NCI-H345 (cell line): Measurements from ENCODE around the gene APCDD1L.

Experiments used
- DNase-seq: peaks from one replicate; lab custom pipeline; 2025; lab: John Stamatoyannopoulos, UW

Gene APCDD1L

DNA sequence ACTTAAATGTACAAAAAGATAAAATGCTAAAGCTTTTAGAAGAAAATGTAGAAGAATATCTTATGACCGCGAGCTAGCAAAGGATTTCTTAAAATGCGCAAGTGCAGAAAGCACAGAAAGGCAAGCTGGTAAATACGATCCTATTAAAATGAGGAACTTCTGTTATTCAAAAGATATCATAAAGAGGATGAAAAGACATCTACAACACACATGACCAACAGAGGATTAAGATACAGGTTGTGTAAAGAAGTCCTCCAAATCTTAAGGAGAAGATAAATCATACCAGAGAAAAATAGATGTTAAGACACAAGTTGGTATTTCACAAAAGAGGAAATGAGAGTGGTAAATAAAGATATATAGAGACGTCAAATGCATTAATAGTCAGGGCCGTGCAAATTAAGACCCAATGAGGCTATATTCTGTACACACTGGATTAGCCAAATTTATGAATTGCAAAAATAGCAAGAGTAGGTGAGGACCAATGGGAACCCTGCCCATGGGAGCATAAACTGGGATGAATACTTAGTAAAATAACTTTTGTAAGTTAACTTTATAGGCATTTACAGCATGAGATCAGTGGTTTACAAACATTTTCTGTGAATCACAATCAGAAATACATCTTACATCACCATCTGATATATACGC, 23.0 kb downstream of the APCDD1L start:
- no peak for DNase-seq

DNA sequence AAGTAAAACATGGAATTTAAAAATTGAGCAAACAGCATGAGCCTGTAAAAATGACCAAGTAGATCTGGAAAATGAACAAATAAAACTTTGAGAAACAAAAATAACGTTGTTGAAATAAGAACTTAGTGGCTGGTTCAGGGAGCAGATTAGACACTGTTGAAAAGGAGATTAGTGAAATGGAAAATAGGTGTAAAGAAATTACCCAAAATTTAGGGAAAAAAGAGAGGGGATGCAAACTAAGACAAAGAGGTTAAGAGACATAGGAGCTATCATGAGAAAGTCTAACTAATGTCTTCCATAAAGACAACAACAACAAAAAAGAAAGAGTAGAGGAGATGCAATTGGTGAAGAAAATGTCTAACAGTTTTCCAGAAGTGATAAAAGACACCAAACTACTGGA, 29.0 kb downstream of the APCDD1L start:
- DNase-seq: no peak

DNA sequence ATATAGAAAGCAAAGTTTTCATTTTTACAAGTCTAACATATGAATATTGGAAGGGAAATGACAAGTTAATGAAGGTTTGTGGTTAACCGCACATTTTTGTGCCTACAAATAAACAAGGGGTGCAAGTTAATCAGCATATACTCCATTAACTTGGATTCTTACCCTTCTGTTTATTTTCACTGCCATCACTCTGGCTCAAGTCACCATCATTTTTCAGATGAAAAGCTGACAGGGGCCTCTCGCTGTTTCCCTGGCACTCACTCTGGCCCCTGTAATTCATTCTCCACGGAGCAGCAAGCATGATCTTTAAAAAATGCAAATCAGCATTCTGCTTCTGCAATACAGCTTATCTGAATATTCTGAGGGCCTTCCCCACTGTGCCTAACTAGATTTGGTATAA, 29.8 kb downstream of the APCDD1L start:
- no peak for DNase-seq

DNA sequence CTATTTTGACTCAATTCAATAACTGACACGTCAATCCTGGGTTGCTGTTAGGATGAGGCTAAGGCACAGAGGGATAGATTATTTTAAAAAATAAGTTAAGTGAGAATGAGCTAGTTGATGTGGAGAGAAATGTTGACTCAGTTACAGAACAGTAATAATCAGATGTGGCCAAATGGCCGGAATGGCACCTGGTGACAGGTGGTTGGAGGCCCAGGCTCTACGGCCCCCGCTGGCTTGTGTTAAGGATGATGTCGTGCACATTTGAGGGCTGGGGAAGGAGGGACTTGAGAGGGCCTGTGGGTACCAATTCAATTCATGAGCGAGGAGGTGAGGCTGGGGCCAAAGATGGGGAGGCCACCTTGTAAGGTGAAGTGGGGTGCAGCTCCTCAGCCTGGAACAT, 31.7 kb downstream of the APCDD1L start:
- DNase-seq: no peak

DNA sequence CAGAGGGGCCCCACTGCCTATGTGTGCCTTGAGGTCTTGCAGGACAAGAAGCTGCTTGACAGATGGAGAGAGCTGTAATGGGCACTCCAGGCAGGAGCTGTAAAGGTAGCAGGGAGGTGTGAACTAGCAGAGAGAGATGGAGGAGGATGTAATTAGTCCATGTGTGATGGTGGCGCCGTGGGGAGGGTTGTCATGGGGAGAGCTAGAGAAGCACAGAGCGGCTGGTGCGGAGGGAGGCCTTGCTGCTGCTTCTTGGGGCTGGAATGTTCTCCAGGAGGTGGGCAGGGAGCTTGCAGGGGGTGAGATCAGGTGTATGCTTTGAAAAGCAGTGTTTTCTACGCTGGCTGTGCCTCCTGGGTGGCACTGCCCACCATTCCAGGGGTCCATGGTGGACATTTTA, 32.1 kb downstream of the APCDD1L start:
- no peak for DNase-seq

DNA sequence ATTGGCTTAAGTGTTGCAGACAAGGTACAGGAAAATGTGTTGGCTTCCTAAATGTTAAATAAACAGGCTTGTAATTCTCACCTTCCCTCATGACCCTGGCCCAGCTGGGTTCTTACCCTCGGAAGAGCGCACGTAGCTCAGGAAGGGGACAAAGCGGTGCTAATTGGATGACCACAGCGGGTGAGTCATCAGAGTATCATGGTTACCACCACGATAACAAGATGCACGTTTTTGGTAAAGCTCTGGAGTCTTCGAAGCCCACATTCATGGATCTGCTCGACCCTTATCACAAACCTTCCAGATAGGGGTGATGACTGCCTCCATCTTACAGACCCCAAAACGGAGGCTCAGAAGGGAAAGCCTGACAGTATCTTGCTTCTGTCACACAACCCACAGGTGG, 32.8 kb downstream of the APCDD1L start:
- no peak for DNase-seq

DNA sequence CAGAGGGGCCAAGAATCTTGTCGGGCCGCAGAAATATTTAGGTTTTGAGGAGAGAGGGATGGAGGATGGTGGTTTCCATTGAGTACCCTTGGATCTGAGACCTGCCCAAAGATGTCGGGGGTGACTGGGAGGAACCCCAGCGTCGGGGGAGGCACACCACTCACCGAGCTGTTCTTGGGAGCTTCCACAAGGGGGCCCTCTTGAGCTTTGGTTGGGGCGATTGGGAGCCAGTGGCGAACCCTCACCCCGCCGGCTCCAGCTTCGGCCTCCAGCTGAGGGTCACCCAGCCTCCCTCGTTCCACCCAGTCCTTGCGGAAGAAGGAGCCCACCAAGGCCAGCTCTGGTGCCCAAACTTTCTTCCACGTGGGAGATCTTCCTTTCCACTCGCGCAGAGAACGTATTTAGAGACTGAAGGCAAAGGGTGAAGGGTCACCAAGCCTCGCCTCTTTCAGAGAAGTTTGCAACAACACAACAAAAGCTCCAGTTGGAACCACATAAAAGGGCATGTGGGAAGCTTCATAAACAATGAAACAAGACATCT, 33.6 kb downstream of the APCDD1L start:
- no peak for DNase-seq

DNA sequence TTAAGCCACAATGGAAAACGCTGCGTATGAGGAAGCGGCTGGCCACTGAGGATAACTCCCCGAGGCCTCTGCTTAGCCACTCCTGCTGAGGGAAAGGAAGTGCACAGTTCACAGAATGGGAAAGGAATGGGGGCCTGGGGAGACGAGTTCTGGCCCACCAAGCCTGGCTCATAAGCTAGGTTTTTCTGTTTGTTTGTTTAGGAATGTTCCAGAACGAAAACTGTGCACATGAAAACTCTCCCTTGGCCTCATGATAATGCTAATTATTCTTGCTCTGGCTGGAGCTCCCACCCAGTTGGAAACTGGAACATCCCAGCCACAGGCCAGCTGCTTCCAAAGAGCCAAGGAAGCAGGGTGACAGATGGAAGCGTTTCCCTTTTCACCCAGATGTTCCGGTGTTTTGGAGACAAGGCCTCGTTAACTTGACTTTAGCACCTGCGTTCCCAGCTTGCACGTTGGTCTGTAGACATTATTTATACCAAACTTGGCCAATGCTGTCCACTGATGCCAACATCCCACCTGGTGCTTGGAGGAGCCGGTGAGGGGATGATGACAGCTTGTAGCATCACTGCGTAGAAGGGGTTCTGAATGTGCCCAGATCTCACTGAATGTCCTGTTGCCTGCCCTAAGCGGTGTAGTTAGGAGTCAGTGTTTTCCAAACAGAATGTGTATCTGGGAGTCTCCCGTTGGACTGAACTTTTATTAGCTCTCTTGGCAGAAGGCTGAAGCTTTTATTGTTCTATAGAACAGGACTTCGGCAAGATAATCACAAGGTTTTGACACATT, 34.5 kb downstream of the APCDD1L start:
- no peak for DNase-seq

DNA sequence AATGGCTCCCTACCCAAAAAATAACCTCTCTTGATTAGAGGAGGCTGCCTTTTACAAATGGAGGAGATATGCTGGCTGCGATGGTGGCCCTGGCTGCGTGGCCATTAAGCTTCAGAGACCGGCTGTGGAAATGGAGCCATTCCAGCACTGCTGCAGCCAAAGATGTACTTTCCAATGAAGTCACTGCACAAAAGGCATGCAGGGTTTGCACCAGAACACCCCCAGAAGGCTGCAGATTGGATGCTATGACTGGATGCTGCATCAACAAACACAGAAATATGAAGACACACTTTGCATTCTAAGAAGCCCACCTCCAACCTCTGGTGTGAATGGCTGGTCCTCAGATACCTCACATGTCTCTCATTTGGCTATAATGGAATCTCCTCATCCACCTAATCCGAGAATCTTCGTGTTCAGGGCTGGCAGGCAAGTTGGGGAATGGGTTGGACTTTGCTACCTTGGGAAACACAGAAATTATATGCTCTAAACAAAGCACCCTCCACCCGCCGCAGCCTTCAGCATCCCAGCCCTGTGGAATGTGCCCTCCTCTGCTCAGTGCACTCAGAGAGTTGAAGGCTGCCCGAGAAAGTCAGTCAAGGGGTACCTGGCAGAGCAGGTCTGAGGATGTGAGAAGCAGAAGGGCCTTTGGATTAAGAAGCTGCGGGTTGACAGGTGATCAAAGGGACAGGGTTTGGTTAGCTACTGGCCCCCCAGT, 35.3 kb downstream of the APCDD1L start:
- no peak for DNase-seq

DNA sequence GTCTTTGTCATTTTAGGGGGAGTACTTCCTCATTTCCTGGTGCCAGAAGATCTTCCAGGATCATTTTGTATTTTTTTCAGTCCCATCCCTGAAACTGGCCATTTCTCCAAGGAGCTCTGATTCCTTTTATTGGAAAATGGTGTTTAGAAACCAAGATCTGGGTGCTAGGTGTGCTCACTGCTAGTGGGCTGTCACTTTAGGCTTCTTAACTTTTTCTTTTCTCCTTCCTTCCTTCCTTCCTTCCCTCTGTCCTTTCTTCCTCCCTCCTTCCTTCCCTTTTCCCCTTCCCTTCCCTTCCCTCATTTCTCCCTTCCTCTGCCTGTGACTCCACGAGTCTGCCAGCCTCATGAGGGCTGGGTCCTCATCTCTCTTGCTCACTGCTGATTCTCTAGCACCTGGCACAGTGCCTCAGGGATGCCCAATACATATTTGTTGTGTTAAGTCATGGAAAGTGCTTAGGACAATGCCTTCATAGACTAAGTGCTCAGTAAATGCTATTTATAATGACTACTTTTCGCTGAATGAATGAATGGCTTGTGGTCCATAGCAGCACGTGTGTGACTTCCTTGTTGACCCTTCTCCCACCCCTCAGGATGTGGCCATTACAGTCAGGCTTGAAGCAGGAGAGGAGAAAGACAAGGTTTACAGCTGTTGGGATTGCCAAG, 36.9 kb downstream of the APCDD1L start:
- no peak for DNase-seq

DNA sequence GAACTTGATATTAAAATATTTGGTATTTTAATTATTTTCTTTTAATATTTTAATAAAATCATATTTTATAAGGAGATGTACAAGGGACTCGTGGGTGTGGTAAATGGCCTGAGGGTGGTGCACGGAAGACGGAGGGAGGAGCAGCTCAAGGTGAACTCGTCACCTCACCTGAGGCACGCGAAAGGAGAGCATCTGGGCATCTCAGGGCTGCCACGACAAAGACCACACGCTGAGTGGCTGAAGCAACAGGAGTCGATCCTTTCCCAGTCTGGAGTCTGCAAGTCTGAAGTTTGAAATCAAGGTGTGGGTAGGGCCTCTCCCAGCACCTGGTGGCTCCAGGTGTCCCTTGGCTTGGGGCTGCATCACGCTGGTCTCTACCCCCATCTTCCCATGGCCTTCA, 39.7 kb downstream of the APCDD1L start:
- no peak for DNase-seq

DNA sequence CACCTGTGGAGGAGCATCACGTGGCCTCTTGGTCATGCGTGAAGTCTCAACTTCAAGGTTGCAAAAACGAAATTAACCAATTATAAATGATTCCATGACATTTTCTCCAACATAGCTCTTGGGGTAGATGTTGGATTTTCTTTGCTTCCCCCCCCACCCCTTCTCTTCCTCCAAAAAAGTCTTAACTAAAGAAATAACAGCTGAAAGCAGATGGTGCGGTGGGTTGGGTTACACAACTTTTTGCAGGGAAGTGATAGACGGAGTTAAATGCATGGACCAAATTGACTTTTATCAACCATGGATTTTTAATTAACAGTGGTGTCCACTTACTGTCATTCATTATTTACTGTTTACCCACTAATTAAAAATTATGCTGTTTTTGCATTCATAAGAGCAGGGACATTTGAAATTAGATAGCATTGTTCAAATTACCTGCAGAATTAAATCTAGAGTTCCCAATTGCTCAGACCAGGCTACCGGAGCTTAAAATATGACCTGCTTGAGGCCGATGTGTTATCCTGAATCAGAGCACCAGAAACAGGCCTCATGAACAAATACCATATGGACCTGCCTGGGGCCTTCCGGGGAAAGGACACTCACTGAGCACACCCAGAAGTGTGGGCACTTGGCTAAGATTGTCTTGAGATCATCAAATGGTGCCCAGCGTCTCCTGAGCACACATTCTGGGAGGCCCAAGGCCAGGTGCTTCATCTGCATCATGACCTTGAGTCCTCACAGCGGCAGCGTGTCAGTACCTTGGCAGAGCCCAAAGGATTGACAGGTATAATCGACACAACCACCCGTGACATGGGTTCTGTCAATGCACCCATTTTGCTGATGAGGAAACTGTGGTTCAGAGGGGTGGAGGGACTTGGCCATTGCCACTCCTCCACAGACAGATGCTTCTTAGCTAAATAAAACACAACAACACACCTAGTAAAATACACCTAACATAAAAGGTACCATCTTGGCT, 41.5 kb downstream of the APCDD1L start:
- DNase-seq: no peak

DNA sequence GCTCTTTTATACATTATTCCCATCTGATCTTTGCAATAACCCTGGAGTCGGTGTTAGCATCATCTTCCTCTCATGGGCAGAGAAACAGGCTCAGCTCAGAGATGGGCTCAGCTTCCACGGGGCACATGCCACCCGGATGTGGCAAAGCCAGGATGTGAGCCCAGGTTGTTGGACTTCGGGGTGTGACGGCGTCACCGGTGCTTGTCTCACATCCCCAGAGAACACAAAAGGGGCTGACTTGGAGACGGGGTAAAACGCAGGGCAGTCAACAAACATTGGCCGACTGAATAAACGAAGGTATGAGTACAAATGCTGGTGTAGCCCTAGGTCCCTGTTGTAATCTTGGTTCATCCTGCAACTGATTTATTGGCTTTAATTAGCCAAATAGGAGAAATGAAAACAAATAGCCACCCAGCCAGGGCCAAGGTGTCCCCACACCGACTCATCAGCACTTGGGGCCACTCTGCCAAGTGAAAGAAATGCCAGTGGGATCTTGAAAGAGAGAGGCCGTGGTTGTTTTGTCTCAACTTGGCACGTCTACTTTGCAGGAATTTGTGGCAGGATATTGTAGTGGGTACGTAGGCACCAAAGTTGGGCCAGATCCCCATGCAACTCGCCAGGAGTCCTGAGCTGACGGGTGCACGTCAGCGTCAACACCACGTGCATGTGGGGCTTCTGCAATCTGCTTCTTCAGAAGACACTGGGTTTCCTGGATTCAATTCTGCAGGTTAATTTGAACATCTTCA, 42.8 kb downstream of the APCDD1L start:
- DNase-seq: no peak

DNA sequence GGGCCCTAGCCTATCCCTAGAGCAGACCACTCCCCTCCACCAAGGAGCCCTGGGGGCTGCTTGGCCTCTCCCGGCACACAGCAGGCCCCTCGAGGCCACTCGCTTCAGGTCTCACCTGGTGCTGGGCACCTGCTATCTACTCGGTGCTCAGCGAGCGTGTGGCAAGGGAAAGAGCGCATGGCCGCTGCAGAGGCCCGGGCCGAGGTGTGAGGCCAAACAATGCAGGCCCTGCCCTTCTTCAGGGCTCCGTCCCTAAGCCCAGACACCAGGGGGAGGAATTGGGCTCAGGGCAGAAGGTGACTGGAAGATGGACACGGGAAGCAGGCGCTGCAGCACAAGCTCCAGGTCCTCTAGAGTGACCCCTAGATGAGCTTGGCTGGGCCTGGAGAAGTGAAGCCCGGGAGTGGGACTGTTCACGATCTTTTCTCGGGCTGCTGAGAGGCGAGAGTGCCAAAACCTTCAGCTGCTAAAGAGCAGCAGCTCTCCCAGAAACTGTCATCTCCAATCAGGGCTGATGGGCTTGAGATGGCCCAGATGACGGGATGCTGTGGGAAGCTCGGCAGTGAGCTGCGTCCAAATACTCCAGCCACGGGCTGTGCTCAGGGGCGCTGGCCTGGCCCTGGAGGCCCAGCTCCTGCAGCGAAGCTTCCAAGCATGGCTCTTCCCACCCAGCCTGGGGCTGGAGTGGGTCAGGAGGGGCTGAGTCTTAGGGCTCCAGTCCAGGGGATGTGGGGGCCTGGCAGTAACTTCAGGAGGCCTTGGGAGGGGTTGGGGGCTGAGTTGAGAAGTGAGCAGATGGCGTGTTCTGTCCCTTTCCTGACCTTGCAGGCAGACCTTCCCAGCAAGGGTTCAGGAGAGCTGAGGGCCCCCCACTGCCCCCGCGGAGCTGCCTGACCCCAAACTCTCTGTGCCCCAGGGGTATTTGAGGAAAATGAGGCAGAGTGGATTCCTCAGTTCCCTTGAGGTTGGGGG, 43.7 kb downstream of the APCDD1L start:
- DNase-seq: no peak

DNA sequence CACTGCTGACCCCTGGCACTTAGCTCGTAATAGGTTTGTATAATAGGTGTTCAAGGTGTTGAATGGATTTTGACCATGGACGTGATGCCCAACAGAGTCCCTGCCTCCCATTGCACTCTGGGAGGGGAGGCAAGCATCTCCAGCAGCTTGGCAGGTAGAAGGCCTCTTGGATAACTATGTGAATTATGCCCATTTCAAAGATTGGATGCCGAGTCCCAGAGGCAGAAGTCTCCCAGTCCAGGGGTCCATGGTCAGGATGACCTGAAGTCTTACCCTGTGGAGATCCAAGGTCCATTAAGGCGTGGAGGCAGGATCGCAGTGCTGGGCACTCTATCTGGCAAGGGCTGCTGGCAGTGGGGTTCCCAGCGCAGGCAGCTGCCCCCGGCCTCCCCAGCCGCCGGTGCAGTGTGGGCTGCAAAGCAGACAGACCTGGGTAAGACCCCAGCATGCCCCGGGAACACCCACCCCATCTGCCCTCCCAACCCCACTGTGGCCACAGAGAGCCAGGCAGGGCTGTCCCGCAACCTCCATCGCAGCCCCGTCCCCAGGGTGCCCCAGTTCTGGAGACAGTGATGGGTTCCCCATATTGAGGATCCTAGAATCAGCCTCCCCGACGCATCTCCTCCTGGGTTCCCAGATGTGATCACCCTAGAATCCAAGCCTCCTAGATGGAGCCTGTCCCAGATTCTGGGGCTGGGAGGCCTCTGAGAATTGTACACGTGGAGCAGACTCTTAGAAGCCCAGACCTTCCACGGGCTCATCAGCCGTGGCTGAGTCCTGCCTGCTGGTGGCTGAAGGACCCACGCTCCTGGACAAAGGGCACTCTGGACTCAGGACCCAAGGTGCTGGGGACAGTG, 44.6 kb downstream of the APCDD1L start:
- no peak for DNase-seq

DNA sequence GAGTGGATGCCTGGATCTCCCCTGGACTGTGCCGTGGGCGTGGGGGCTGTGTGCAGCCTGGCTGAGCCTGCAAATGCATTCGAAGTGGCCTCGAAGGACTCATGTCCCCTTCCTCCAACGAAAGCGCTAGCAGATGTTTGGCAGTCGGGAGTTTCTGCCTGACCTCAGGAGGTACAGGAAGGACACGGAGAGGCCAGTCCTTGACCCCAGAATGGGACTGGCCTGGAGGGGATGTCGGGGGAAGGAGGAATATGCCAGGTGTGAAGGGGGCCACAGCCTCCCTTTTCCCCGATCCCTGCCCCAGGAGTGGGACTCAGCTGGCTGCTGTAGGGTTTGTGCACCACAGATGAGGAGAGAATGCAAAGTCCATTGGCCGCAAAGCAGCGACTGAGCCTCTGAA, 45.6 kb downstream of the APCDD1L start:
- DNase-seq: no peak

DNA sequence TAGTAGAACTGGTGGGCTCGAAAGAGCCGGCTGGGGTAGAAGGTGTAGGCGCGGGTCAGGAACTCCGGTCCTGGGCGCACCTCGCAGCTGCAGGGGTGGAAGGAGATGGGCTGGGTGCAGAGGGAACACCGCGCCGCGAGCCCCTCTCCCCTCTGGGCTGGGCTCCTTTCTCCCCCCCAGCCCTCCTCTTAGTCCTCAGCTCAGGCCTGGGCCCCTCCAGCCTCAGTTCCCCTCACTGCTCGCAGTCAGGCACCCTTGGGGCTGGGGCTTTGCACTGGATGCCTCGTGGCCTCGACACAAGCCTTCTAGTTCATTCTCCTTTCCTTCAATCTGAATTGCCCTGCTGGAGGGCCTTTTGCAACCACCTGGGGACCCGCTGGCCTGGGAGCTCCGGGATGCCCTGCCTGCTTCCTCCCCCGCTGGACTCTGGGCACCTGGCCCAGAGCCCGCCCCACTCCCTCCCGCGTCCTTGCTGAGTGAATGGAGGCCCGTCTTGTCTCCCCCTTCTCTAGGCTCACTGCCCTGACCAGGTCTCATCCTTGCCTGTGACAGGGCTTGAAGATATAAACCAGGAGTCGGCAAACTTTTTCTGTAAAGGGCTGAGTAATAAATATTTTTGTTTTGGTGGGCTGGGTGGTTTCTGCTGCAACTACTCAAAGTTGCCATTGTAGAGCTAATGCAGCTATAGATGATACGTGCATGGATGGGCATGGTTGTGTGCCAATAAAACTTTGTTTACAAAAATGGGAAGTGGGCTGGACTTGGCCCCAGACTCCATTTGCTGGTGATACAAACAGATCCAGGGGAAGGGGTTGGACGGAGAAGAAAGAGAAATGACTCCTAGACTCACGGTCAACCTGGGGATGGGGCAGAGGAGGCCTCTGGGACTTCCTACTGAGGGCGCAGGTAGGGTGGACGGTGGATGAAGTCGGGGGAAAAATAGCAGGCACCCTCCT, 47.3 kb downstream of the APCDD1L start:
- no peak for DNase-seq
